ENCODE data around the gene FLAD1.

- TF ChIP-seq, protein P1, sequence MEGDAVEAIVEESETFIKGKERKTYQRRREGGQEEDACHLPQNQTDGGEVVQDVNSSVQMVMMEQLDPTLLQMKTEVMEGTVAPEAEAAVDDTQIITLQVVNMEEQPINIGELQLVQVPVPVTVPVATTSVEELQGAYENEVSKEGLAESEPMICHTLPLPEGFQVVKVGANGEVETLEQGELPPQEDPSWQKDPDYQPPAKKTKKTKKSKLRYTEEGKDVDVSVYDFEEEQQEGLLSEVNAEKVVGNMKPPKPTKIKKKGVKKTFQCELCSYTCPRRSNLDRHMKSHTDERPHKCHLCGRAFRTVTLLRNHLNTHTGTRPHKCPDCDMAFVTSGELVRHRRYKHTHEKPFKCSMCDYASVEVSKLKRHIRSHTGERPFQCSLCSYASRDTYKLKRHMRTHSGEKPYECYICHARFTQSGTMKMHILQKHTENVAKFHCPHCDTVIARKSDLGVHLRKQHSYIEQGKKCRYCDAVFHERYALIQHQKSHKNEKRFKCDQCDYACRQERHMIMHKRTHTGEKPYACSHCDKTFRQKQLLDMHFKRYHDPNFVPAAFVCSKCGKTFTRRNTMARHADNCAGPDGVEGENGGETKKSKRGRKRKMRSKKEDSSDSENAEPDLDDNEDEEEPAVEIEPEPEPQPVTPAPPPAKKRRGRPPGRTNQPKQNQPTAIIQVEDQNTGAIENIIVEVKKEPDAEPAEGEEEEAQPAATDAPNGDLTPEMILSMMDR (IDR thresholded peaks at IDR 0.05 in 4 of 5, conservative IDR thresholded peaks at IDR 0.05 in 1 of 5): no peak
- no peak for TF ChIP-seq POLR2A (IDR thresholded peaks at IDR 0.05)
Measured at GRCh38 chr1:155008015-155008941, 25.1 kb downstream of the FLAD1 start.

Data from gastrocnemius medialis (tissue), 4 donors.